Gastroesophageal sphincter (tissue), 3 donors: ENCODE data around the gene RPGR.

ENCODE experiments used
- CTCF ChIP-seq, 4 experiments: fragments of 200-600 bp in 2 of 4; fragments of 450-650 bp in 2 of 4; sonication (generic) in 1 of 4; IDR thresholded peaks; one replicate each; pipeline ENCODE4 v1.5.1; 2017 to 2019; ENCODE audit warnings: antibody characterized with exemption in 4 of 4, mild to moderate bottlenecking in 2 of 4, moderate library complexity in 2 of 4
- EP300 ChIP-seq: sonication (generic); formaldehyde crosslinking; IDR thresholded peaks from one replicate; pipeline ENCODE4 v1.6.1; 2017; ENCODE audit warnings: antibody characterized with exemption, mild to moderate bottlenecking
- POLR2A ChIP-seq, 2 donors: fragments of 450-650 bp; IDR thresholded peaks; one replicate each; pipeline ENCODE4 v1.6.1; 2017; ENCODE audit warnings: antibody characterized with exemption in 2 of 2, mild to moderate bottlenecking in 2 of 2, moderate library complexity in 1 of 2
- POLR2AphosphoS5 ChIP-seq: sonication (generic); formaldehyde crosslinking; IDR thresholded peaks from one replicate; pipeline ENCODE4 v1.6.1; 2017; ENCODE audit warnings: antibody characterized with exemption

- TF ChIP-seq CTCF (IDR thresholded peaks at IDR 0.05), result no peak
- TF ChIP-seq POLR2A (IDR thresholded peaks at IDR 0.05), result no peak
- TF ChIP-seq POLR2AphosphoS5, result no peak
- no peak for TF ChIP-seq EP300
Observed at GRCh38 chrX:38256019-38256418, 71.3 kb downstream of the RPGR start.
